IMR-90 (cell line): Measurements from ENCODE around the gene ADGRG6. TPM values are rescaled to one million over a fixed set of nuclear protein-coding genes. Genes with fewer than 3 reads are reported as not detected.

Source experiments
- ATAC-seq: fragments of 200-7000 bp; cut with Tn5 transposase; 2 replicates; pipeline ENCODE4 v1.9.1; 2020; ENCODE audit warnings: low read depth, mild to moderate bottlenecking, moderate library complexity
- Bru-seq: library from RNA; stranded (reverse); fragments of 400-500 nt; gene quantifications from one replicate; lab custom pipeline; 2021; lab: Mats Ljungman, UMichigan
- BruChase-seq, 2 experiments: library from RNA; stranded (reverse); fragments of 400-500 nt; gene quantifications; one replicate each; lab custom pipeline; 2021; lab: Mats Ljungman, UMichigan
- BruUV-seq: library from RNA; stranded (reverse); fragments of 400-500 nt; replicated peaks from 2 replicates; lab custom pipeline; 2021; lab: Mats Ljungman, UMichigan
- CTCF ChIA-PET: fragments of 300-600 bp; formaldehyde crosslinking; extraction: SDS; loops from one replicate; lab custom pipeline; 2021; ENCODE audit warnings: antibody characterized with exemption; lab: Yijun Ruan, JAX
- POLR2A ChIA-PET: fragments of 300-600 bp; sonication (Branson Sonifier 250); formaldehyde crosslinking; loops from one replicate; lab custom pipeline; 2022; ENCODE audit warnings: antibody characterized with exemption; ENCODE audit not compliant: unreplicated experiment; lab: Charles Lee
- DNase-seq: peaks from one replicate; pipeline ENCODE4 v3.0.0; 2013
- H2AFZ ChIP-seq: replicated peaks from 2 replicates; pipeline ENCODE3; 2013; ENCODE audit warnings: low read length, mild to moderate bottlenecking; ENCODE audit not compliant: poor library complexity
- H2AK5ac ChIP-seq: 2 replicates; pipeline ENCODE4 v1.6.1; 2013; ENCODE audit warnings: low read depth, low read length, inconsistent platforms
- H2AK9ac ChIP-seq: replicated peaks from 2 replicates; pipeline ENCODE3; 2013; ENCODE audit warnings: mild to moderate bottlenecking, low read depth, low read length, moderate library complexity; ENCODE audit not compliant: poor library complexity
- H2BK120ac ChIP-seq: 2 replicates; pipeline ENCODE4 v1.6.1; 2013; ENCODE audit warnings: low read depth, low read length, inconsistent platforms
- H2BK15ac ChIP-seq: 3 replicates; pipeline ENCODE4 v1.6.1; 2013; ENCODE audit warnings: low read depth, low read length, inconsistent platforms
- H2BK20ac ChIP-seq: 2 replicates; pipeline ENCODE4 v1.6.1; 2013; ENCODE audit warnings: low read depth, mild to moderate bottlenecking, inconsistent platforms, low read length, moderate library complexity
- H2BK5ac ChIP-seq: 2 replicates; pipeline ENCODE4 v1.6.1; 2013; ENCODE audit warnings: mild to moderate bottlenecking, low read depth, low read length, inconsistent platforms; ENCODE audit not compliant: poor library complexity, severe bottlenecking
- H3K14ac ChIP-seq: replicated peaks from 2 replicates; pipeline ENCODE4 v1.6.1; 2013; ENCODE audit warnings: low read depth, low read length, inconsistent platforms
- H3K18ac ChIP-seq: 2 replicates; pipeline ENCODE4 v1.6.1; 2013; ENCODE audit warnings: low read depth, low read length, control low read depth
- H3K23ac ChIP-seq: 2 replicates; pipeline ENCODE4 v1.6.1; 2013; ENCODE audit warnings: low read depth, low read length, inconsistent platforms
- H3K27ac ChIP-seq: 2 replicates; pipeline ENCODE4 v1.5.1; 2013; ENCODE audit warnings: mild to moderate bottlenecking, control low read depth, low read length; ENCODE audit not compliant: insufficient read depth
- H3K27me3 ChIP-seq: 2 replicates; pipeline ENCODE4 v1.6.1; 2013; ENCODE audit warnings: low read length; ENCODE audit not compliant: control insufficient read depth, insufficient read depth
- H3K36me3 ChIP-seq: 2 replicates; pipeline ENCODE4 v1.6.1; 2013; ENCODE audit warnings: low read length, mixed read lengths; ENCODE audit not compliant: control insufficient read depth, insufficient read depth
- H3K4ac ChIP-seq: 2 replicates; pipeline ENCODE4 v1.6.1; 2013; ENCODE audit warnings: low read depth, low read length, inconsistent platforms
- H3K4me1 ChIP-seq: 2 replicates; pipeline ENCODE4 v1.6.1; 2013; ENCODE audit warnings: low read length, mixed read lengths; ENCODE audit not compliant: control insufficient read depth, insufficient read depth
- H3K4me2 ChIP-seq: 2 replicates; pipeline ENCODE4 v1.6.1; 2013; ENCODE audit warnings: low read depth, mild to moderate bottlenecking, control low read depth, low read length, moderate library complexity
- H3K4me3 ChIP-seq: 2 replicates; pipeline ENCODE4 v1.5.1; 2013; ENCODE audit warnings: low read depth, mild to moderate bottlenecking, control low read depth, low read length, moderate library complexity; ENCODE audit not compliant: insufficient read depth
- H3K56ac ChIP-seq: 2 replicates; pipeline ENCODE4 v1.6.1; 2013; ENCODE audit warnings: low read length, inconsistent platforms; ENCODE audit not compliant: insufficient read depth; ENCODE audit errors: extremely low read depth
- H3K79me1 ChIP-seq, 2 experiments: 2 replicates each; pipeline ENCODE4 v1.6.1; 2013; ENCODE audit warnings: low read length in 2 of 2, inconsistent platforms in 1 of 2, low read depth in 1 of 2
- H3K9ac ChIP-seq: 2 replicates; pipeline ENCODE4 v1.6.1; 2013; ENCODE audit warnings: low read depth, low read length, control low read depth
- H3K9me1 ChIP-seq: 2 replicates; pipeline ENCODE4 v1.6.1; 2013; ENCODE audit warnings: low read length, inconsistent platforms; ENCODE audit not compliant: insufficient read depth
- H3K9me3 ChIP-seq: 2 replicates; pipeline ENCODE4 v1.6.1; 2013; ENCODE audit warnings: low read length; ENCODE audit not compliant: control insufficient read depth, insufficient read depth
- H4K20me1 ChIP-seq: 2 replicates; pipeline ENCODE4 v1.6.1; 2013; ENCODE audit warnings: low read length, inconsistent platforms; ENCODE audit not compliant: insufficient read depth
- H4K5ac ChIP-seq: 2 replicates; pipeline ENCODE4 v1.6.1; 2013; ENCODE audit warnings: mild to moderate bottlenecking, low read depth, low read length, control low read depth
- H4K8ac ChIP-seq, 2 experiments: 2 replicates each; pipeline ENCODE4 v1.6.1; 2013; ENCODE audit warnings: low read depth in 2 of 2, low read length in 2 of 2, control low read depth in 1 of 2, inconsistent platforms in 1 of 2
- H4K91ac ChIP-seq: 2 replicates; pipeline ENCODE4 v1.6.1; 2013; ENCODE audit warnings: low read depth, low read length, inconsistent platforms; ENCODE audit not compliant: insufficient read depth
- BHLHE40 ChIP-seq: fragments of 150-350 bp; IDR thresholded peaks from 2 replicates; pipeline ENCODE4 v1.6.1; 2016; ENCODE audit warnings: mild to moderate bottlenecking, low read depth, low read length
- CEBPB ChIP-seq: IDR thresholded peaks from 2 replicates; pipeline ENCODE4 v1.6.1; 2012; ENCODE audit warnings: low read depth, low read length, improper control_type of control experiment
- FOS ChIP-seq: fragments of 150-350 bp; IDR thresholded peaks from 2 replicates; pipeline ENCODE4 v1.6.1; 2016; ENCODE audit warnings: low read depth, low read length
- MAFK ChIP-seq: IDR thresholded peaks from 2 replicates; pipeline ENCODE4 v1.6.1; 2012; ENCODE audit warnings: low read depth, low read length, improper control_type of control experiment
- MAZ ChIP-seq: IDR thresholded peaks from 2 replicates; pipeline ENCODE4 v1.6.1; 2012; ENCODE audit warnings: low read depth, mild to moderate bottlenecking, low read length, improper control_type of control experiment, moderate library complexity, borderline replicate concordance
- MXI1 ChIP-seq: IDR thresholded peaks from 2 replicates; pipeline ENCODE4 v1.6.1; 2012; ENCODE audit warnings: low read depth, mild to moderate bottlenecking, low read length, moderate library complexity, borderline replicate concordance
- NFE2L2 ChIP-seq: fragments of 150-350 bp; IDR thresholded peaks from 2 replicates; pipeline ENCODE4 v1.6.1; 2016; ENCODE audit warnings: low read depth, mild to moderate bottlenecking, low read length
- POLR2A ChIP-seq: IDR thresholded peaks from 2 replicates; pipeline ENCODE4 v1.6.1; 2012; ENCODE audit warnings: mild to moderate bottlenecking, low read depth, low read length
- RAD21 ChIP-seq: IDR thresholded peaks from 2 replicates; pipeline ENCODE4 v1.6.1; 2012; ENCODE audit warnings: low read length, improper control_type of control experiment
- RCOR1 ChIP-seq: IDR thresholded peaks from 2 replicates; pipeline ENCODE4 v1.6.1; 2012; ENCODE audit warnings: mild to moderate bottlenecking, low read length, improper control_type of control experiment; ENCODE audit not compliant: insufficient replicate concordance
- SMC3 ChIP-seq: fragments of 150-350 bp; IDR thresholded peaks from 2 replicates; pipeline ENCODE4 v1.6.1; 2016; ENCODE audit warnings: low read depth, mild to moderate bottlenecking, antibody characterized with exemption, low read length, moderate library complexity
- USF2 ChIP-seq: fragments of 150-350 bp; IDR thresholded peaks from 2 replicates; pipeline ENCODE4 v1.6.1; 2017; ENCODE audit warnings: mild to moderate bottlenecking, antibody characterized with exemption, low read length, low read depth
- WGBS, 2 experiments: methylation state at CpG; one replicate each; pipeline versions ENCODE4 v1.1.5 to v1.1.7; 2013; ENCODE audit warnings: missing lambda C conversion rate in 2 of 2; ENCODE audit not compliant: insufficient read length in 1 of 2; ENCODE audit errors: extremely low coverage in 2 of 2; 5-methylcytosine and 5-hydroxymethylcytosine counted together
- dilution Hi-C: fragments of 300-500 bp; cut with HindIII; formaldehyde crosslinking; loops from one replicate; pipeline ENCODE4 v1.14.3; 2018; ENCODE audit warnings: low sequenced_read_pairs; ENCODE audit not compliant: unreplicated experiment
- in situ Hi-C: fragments of 300-500 bp; cut with MboI; formaldehyde crosslinking; loops from 3 replicates; pipeline ENCODE4 v1.14.3; 2019; ENCODE audit warnings: low sequenced_read_pairs, inconsistent platforms, mixed read lengths
- intact Hi-C: fragments of 100-400 bp; cut with micrococcal nuclease; formaldehyde crosslinking; loops from 2 replicates; pipeline ENCODE4 v1.10.0; 2022
- long read RNA-seq: library from polyadenylated mRNA; unstranded; transcript quantifications from one replicate; pipeline ENCODE4 v2.0.0, GENCODE V29; 2021; ENCODE audit not compliant: unreplicated experiment
- polyA plus RNA-seq, 3 experiments: library from polyadenylated mRNA; depleted of rRNA; stranded (reverse); fragments of >200 nt; gene quantifications; 2 replicates each; pipeline ENCODE4 v1.2.3, GENCODE V29; 2012; ENCODE audit warnings: low replicate concordance in 1 of 3
- total RNA-seq: library from RNA; depleted of rRNA; stranded (reverse); fragments of >200 nt; gene quantifications from 2 replicates; pipeline ENCODE4 v1.2.3, GENCODE V29; 2012; rRNA removed
- TF ChIP-seq, protein P1 (sequence below): conservative IDR thresholded peaks from 2 replicates; pipeline ENCODE4 v1.5.1; 2012; ENCODE audit warnings: mild to moderate bottlenecking, low read depth, low read length, improper control_type of control experiment

ADGRG6 gene
- total RNA-seq, result 20.3 and 22.5 TPM in 2 replicates
- polyA plus RNA-seq (2012; rRNA removed), result 8.1 and 10.0 TPM in 2 replicates
- 2.0 and 2.2 TPM in 2 replicates for polyA plus RNA-seq (2012; cell fraction: cytosol; rRNA removed)
- polyA plus RNA-seq (2012; cell fraction: nucleus; rRNA removed; ENCODE audit: low replicate concordance), result 3.2 and 16.3 TPM in 2 replicates
- percentile 71 among the genes with signal in this experiment for Bru-seq, nascent RNA
- percentile 60 among the genes with signal in this experiment for BruChase-seq, experiment 1, labeled RNA remaining after a 6-hour chase
- BruChase-seq, experiment 2, labeled RNA remaining after a 2-hour chase, result percentile 66 among the genes with signal in this experiment
- long read RNA-seq, full-length matches to known transcripts, result 13 of 27 reads
- long read RNA-seq, partial matches to known transcripts, result 9 of 27 reads
- long read RNA-seq, other reads (novel, unspliced or antisense), result 5 of 27 reads

GRCh38 chr6:142301651-142302391 lies at the start of gene ADGRG6:
ADGRG6 (plus strand) TSS chr6:142302007; CDS start chr6:142302330, 323 bp downstream.
- Histone ChIP-seq H3K4me1 (peaks cover 3% of the 10 kb centered on the region; the same call in 1 of the 2 replicates), H2BK5ac (peak within 1 kb of the TSS; percentile 70), H4K5ac (peak within 1 kb of the TSS; percentile 75), H3K18ac (peak within 1 kb of the TSS; percentile 17), H3K36me3 (no peaks in the 10 kb centered on the region), H3K9me3 (no peaks in the 10 kb centered on the region), H2AK9ac (peak within 1 kb of the TSS; percentile 71), H2BK20ac (peak within 1 kb of the TSS; percentile 53), H3K4me3 (peak within 1 kb of the TSS; percentile 70), H4K20me1 (no peaks in the 10 kb centered on the region), H3K23ac (peak within 1 kb of the TSS; percentile 85), H3K9me1 (no peaks in the 10 kb centered on the region), H3K4me2 (peak within 1 kb of the TSS; percentile 70), H4K8ac (peak within 1 kb of the TSS; percentile 32 to 74), H2BK120ac (peak within 1 kb of the TSS; percentile 83), H3K27ac (peak within 1 kb of the TSS; percentile 64), H2AFZ (peak within 1 kb of the TSS; percentile 96), H2AK5ac (peak within 1 kb of the TSS; percentile 31), H3K27me3 (no peaks in the 10 kb centered on the region), H3K79me1 (peaks cover 11 to 18% of the 10 kb centered on the region in 2 experiments; a peak in 3 of 4 replicates), H2BK15ac (peak within 1 kb of the TSS; percentile 67), H3K56ac (peak within 1 kb of the TSS; percentile 50), H3K14ac (peak within 1 kb of the TSS; percentile 64), H4K91ac (peak within 1 kb of the TSS; percentile 76), H3K9ac (peak within 1 kb of the TSS; percentile 71), H3K4ac (peak within 1 kb of the TSS; percentile 83)
- 0% methylated on average over 39 of the region's 69 CpGs; no CpG with 5 or more reads in 1 of the 2 experiments for WGBS, 2 experiments
- DNase-seq (peak; percentile 28), ATAC-seq (peak; percentile 65)
- ChIA-PET CTCF (interaction anchor here (0.8 kb wide), 1 partner anchor 85 kb away, joined by 4 read pairs; no protein-coding TSS in a partner anchor), POLR2A (interaction anchor here (0.9 kb wide), 1 partner anchor 12 kb away, joined by 18 read pairs; no protein-coding TSS in a partner anchor)
- in situ Hi-C loops, result no loop called here
- dilution Hi-C loops, result no loop called here
- intact Hi-C loops, result loop anchor here (1.0 to 5.0 kb wide), 2 partner anchors 86 to 150 kb away; no protein-coding TSS in a partner anchor
- no TSS peak for BruUV-seq
- TF ChIP-seq MAFK (no peak), POLR2A (no peak), BHLHE40 (peak; percentile 69; the same call in 1 of the 2 replicates), MXI1 (no peak), RCOR1 (no peak), SMC3 (no peak), RAD21 (no peak), NFE2L2 (no peak), MAZ (peak; percentile 21; the same call in 1 of the 2 replicates), USF2 (no peak), CEBPB (no peak), FOS (no peak)
- TF ChIP-seq, protein P1, sequence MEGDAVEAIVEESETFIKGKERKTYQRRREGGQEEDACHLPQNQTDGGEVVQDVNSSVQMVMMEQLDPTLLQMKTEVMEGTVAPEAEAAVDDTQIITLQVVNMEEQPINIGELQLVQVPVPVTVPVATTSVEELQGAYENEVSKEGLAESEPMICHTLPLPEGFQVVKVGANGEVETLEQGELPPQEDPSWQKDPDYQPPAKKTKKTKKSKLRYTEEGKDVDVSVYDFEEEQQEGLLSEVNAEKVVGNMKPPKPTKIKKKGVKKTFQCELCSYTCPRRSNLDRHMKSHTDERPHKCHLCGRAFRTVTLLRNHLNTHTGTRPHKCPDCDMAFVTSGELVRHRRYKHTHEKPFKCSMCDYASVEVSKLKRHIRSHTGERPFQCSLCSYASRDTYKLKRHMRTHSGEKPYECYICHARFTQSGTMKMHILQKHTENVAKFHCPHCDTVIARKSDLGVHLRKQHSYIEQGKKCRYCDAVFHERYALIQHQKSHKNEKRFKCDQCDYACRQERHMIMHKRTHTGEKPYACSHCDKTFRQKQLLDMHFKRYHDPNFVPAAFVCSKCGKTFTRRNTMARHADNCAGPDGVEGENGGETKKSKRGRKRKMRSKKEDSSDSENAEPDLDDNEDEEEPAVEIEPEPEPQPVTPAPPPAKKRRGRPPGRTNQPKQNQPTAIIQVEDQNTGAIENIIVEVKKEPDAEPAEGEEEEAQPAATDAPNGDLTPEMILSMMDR, result 0 out of 2 replicates have a peak, but pooled peaks have one; percentile 7
